Stimulated activated CD8-positive, alpha-beta memory T cell treated with anti-CD3 and anti-CD28 coated beads, Interleukin-4, amount 100 ng/mL, for 1 hour (primary cell): Measurements from ENCODE around the gene HLA-DRA.
"Not testable (repeated sequence)": the region's sequence is repeated elsewhere in the genome, so short reads cannot be mapped to it uniquely, and the experiment has no call there.

Source experiments
- DNase-seq, 2 donors: peaks; one replicate each; pipeline ENCODE4 v3.0.0-alpha.2; 2020; ENCODE audit warnings: low read depth in 2 of 2, low spot score in 1 of 2

Gene HLA-DRA

GRCh38 chr6:32430179-32430578 is 9.5 kb upstream of the HLA-DRA start:
- no peak for DNase-seq

GRCh38 chr6:32431142-32431541 is 8.5 kb upstream of the HLA-DRA start:
- no peak for DNase-seq

GRCh38 chr6:32432050-32432450 is 7.6 kb upstream of the HLA-DRA start:
- DNase-seq, result no peak

GRCh38 chr6:32433950-32434349 is 5.7 kb upstream of the HLA-DRA start:
- not testable (repeated sequence) for DNase-seq

- no peak for DNase-seq
Measured at GRCh38 chr6:32436186-32436585, 3.5 kb upstream of the HLA-DRA start.

- DNase-seq, result no peak
Measured at GRCh38 chr6:32436995-32437836, 2.5 kb upstream of the HLA-DRA start.

GRCh38 chr6:32439139-32439538 is 548 bp upstream of the HLA-DRA start:
- no peak for DNase-seq

- DNase-seq, result no peak
Measured at GRCh38 chr6:32442243-32442667, 2.6 kb downstream of the HLA-DRA start.

- no peak for DNase-seq
Measured at GRCh38 chr6:32442977-32443552, 3.4 kb downstream of the HLA-DRA start.

- DNase-seq, result no peak
Measured at GRCh38 chr6:32444433-32444832, 4.7 kb downstream of the HLA-DRA start.

GRCh38 chr6:32445321-32445854 is 5.7 kb downstream of the HLA-DRA start:
- DNase-seq, result no peak

- DNase-seq, result no peak
Measured at GRCh38 chr6:32447932-32448331, 8.2 kb downstream of the HLA-DRA start.

- DNase-seq, result no peak
Measured at GRCh38 chr6:32449088-32449736, 9.5 kb downstream of the HLA-DRA start.

GRCh38 chr6:32457054-32457453 is 17.4 kb downstream of the HLA-DRA start:
- DNase-seq, result no peak

GRCh38 chr6:32459781-32460424 is 20.2 kb downstream of the HLA-DRA start:
- no peak for DNase-seq

- no peak for DNase-seq
Measured at GRCh38 chr6:32460528-32460927, 20.8 kb downstream of the HLA-DRA start.

- no peak for DNase-seq
Measured at GRCh38 chr6:32461493-32461892, 21.8 kb downstream of the HLA-DRA start.

- no peak for DNase-seq
Measured at GRCh38 chr6:32462609-32463008, 22.9 kb downstream of the HLA-DRA start.

- not testable (repeated sequence) for DNase-seq
Measured at GRCh38 chr6:32467743-32468503, 28.2 kb downstream of the HLA-DRA start.

GRCh38 chr6:32472781-32473375 is 33.2 kb downstream of the HLA-DRA start:
- DNase-seq, result no peak
